Sciatic nerve (tissue), 2 donors: ENCODE measurements around the gene RELA. TPM values are rescaled to one million over a fixed set of nuclear protein-coding genes. Genes with fewer than 3 reads are reported as not detected.
A peak's percentile ranks its signal among the peaks of the same experiment; 100 is the strongest.
"Not testable (repeated sequence)": the region's sequence is repeated elsewhere in the genome, so short reads cannot be mapped to it uniquely, and the experiment has no call there.

Experiments
- ATAC-seq: fragments of 200-7000 bp; cut with Tn5 transposase; one replicate; pipeline ENCODE4 v1.9.1; 2020; ENCODE audit warnings: mild to moderate bottlenecking, moderate library complexity
- DNase-seq: peaks from one replicate; pipeline ENCODE4 v3.0.0-alpha.2; 2020; ENCODE audit warnings: low spot score
- intact Hi-C: fragments of 100-400 bp; cut with DNase I; formaldehyde crosslinking; loops from one replicate; pipeline ENCODE4 v1.14.2; 2022
- total RNA-seq: library from RNA; stranded (reverse); fragmentation: NEBNext Ultra II Directional; extraction: Animal tissue kit (Norgen Biotek cat#: 25700); gene quantifications from one replicate; pipeline ENCODE4 v1.2.1, GENCODE V29; 2021
- donor health status: DM: no; HTN: no; CAD: no.
- donor health status: DM: no; HTN: no; CAD: no.

The RELA gene
- total RNA-seq, 1 donor from 2014 or later = 95.6 TPM

- no peak for DNase-seq
- intact Hi-C loops = no loop called here
- no peak for ATAC-seq
Observed at GRCh38 chr11:65680192-65680743, 17.6 kb upstream of the RELA start.

GRCh38 chr11:65672982-65673381, 10.3 kb upstream of the RELA start:
- intact Hi-C loops = no loop called here
- DNase-seq = no peak
- ATAC-seq = no peak

- no peak for ATAC-seq
- no peak for DNase-seq
Observed at GRCh38 chr11:65672180-65672860, 9.6 kb upstream of the RELA start.

GRCh38 chr11:65663639-65664200, 1.0 kb upstream of the RELA start:
- intact Hi-C loops = no loop called here
- DNase-seq = peak; percentile 88
- peak; percentile 86 for ATAC-seq

More at GRCh38 chr11:65672180-65672860, 9.6 kb upstream of the RELA start:
- intact Hi-C loops = no loop called here

GRCh38 chr11:65662247-65662798, 393 bp downstream of the RELA start:
- intact Hi-C loops = no loop called here
- ATAC-seq = no peak
- DNase-seq = peak; percentile 77

- DNase-seq = no peak
- intact Hi-C loops = no loop called here
- ATAC-seq = no peak
Observed at GRCh38 chr11:65661599-65662246, 993 bp downstream of the RELA start.

GRCh38 chr11:65660908-65661307, 1.8 kb downstream of the RELA start:
- intact Hi-C loops, ATAC-seq, DNase-seq: not testable (repeated sequence)

GRCh38 chr11:65660038-65660437, 2.7 kb downstream of the RELA start:
- ATAC-seq (no peak), DNase-seq (no peak)
- intact Hi-C loops = no loop called here

GRCh38 chr11:65658174-65659021, 4.3 kb downstream of the RELA start:
- ATAC-seq = no peak
- intact Hi-C loops = no loop called here
- DNase-seq = no peak

GRCh38 chr11:65657426-65657825, 5.3 kb downstream of the RELA start:
- intact Hi-C loops = no loop called here
- DNase-seq = no peak
- ATAC-seq = no peak

- intact Hi-C loops = no loop called here
- ATAC-seq = no peak
- DNase-seq = no peak
Observed at GRCh38 chr11:65655570-65656332, 7.0 kb downstream of the RELA start.

- DNase-seq = no peak
- ATAC-seq = no peak
- intact Hi-C loops = no loop called here
Observed at GRCh38 chr11:65654375-65655349, 8.1 kb downstream of the RELA start.

GRCh38 chr11:65653229-65654225, 9.2 kb downstream of the RELA start:
- intact Hi-C loops = no loop called here
- ATAC-seq = peak; percentile 1
- DNase-seq = no peak

GRCh38 chr11:65652511-65653228, 10.0 kb downstream of the RELA start:
- DNase-seq = peak; percentile 98
- ATAC-seq = peak; percentile 92
- intact Hi-C loops = no loop called here
